ENCODE results near the gene PLTP. TPM values are rescaled to one million over a fixed set of nuclear protein-coding genes. Genes with fewer than 3 reads are reported as not detected.

PLTP gene
- total and polyA plus RNA-seq, 3 donors from 2014 or later: 53.3 to 105 (median 80.0) TPM

- peaks cover 13% of the 10 kb centered on the region for H3K4me1 ChIP-seq
- intact Hi-C loops (cut with DNase I; ENCODE audit: low total_unique reads): loop anchor here (10.0 kb wide), 1 partner anchor 64 kb away; no protein-coding TSS in a partner anchor
These were observed 21.6 kb downstream of the PLTP start for GRCh38 chr20:45890077-45890984.

GRCh38 chr20:45888681-45889080, 23.3 kb downstream of the PLTP start:
- Histone ChIP-seq H3K36me3 (ENCODE audit: low read depth, missing control alignments) (no peaks in the 10 kb centered on the region), H3K4me1 (peaks cover 13% of the 10 kb centered on the region), H3K27ac (no peak overlapping the region), H3K9me3 (no peaks in the 10 kb centered on the region), H3K27me3 (no peaks in the 10 kb centered on the region), H3K4me3 (no peak overlapping the region)
- intact Hi-C loops (cut with DNase I; ENCODE audit: low total_unique reads): no loop called here
- 77 to 82% methylated on average over 3 of the region's 3 CpGs for WGBS, 2 donors
- TF ChIP-seq POLR2A (IDR thresholded peaks at IDR 0.05) (no peak), CTCF (IDR thresholded peaks at IDR 0.05) (no peak)
- DNase-seq: no peak

More at GRCh38 chr20:45890077-45890984, 21.6 kb downstream of the PLTP start:
- no peaks in the 10 kb centered on the region for H3K27me3 ChIP-seq
- H3K9me3 ChIP-seq: no peaks in the 10 kb centered on the region
- H3K27ac ChIP-seq: peak overlapping the region; percentile 47 to 88
- no peaks in the 10 kb centered on the region for H3K36me3 ChIP-seq (ENCODE audit: low read depth, missing control alignments)
- 0% methylated on average over 10 to 66 of the region's 79 CpGs for WGBS, 2 donors
- TF ChIP-seq POLR2A (IDR thresholded peaks at IDR 0.05) (no peak), CTCF (IDR thresholded peaks at IDR 0.05) (peak; percentile 29 to 62 (median 50))
- H3K4me3 ChIP-seq: peak overlapping the region; percentile 68
- peak; percentile 93 for DNase-seq

GRCh38 chr20:45887346-45887715, 24.6 kb downstream of the PLTP start, which contains the start of gene SPATA25:
Gene SPATA25, minus strand, starts transcription at chr20:45887622. Its CDS starts 32 bp downstream, at chr20:45887590.
- intact Hi-C loops (cut with DNase I; ENCODE audit: low total_unique reads): no loop called here
- H3K4me1 ChIP-seq: peaks cover 13% of the 10 kb centered on the region
- no peaks in the 10 kb centered on the region for H3K36me3 ChIP-seq (ENCODE audit: low read depth, missing control alignments)
- no peaks in the 10 kb centered on the region for H3K27me3 ChIP-seq
- no peak within 1 kb of the TSS for H3K4me3 ChIP-seq
- TF ChIP-seq POLR2A (IDR thresholded peaks at IDR 0.05) (no peak), CTCF (IDR thresholded peaks at IDR 0.05) (no peak)
- no peak for DNase-seq
- no peak within 1 kb of the TSS for H3K27ac ChIP-seq
- no peaks in the 10 kb centered on the region for H3K9me3 ChIP-seq
- 87 to 90% methylated on average over 8 of the region's 8 CpGs for WGBS, 2 donors

- no peaks in the 10 kb centered on the region for H3K36me3 ChIP-seq (ENCODE audit: low read depth, missing control alignments)
- 87 to 89% methylated on average over 14 to 19 of the region's 19 CpGs for WGBS, 2 donors
These were observed 25.2 kb downstream of the PLTP start for GRCh38 chr20:45886590-45887345.

More at GRCh38 chr20:45886590-45887345, 25.2 kb downstream of the PLTP start:
- H3K27me3 ChIP-seq: no peaks in the 10 kb centered on the region
- peaks cover 8% of the 10 kb centered on the region for H3K4me1 ChIP-seq
- intact Hi-C loops (cut with DNase I; ENCODE audit: low total_unique reads): no loop called here
- H3K4me3 ChIP-seq: no peak overlapping the region
- DNase-seq: no peak
- no peaks in the 10 kb centered on the region for H3K9me3 ChIP-seq
- TF ChIP-seq CTCF (IDR thresholded peaks at IDR 0.05): no peak
- no peak for TF ChIP-seq POLR2A (IDR thresholded peaks at IDR 0.05)
- no peak overlapping the region for H3K27ac ChIP-seq

Data from testis (tissue), 3 donors.